Measurements from ENCODE around the gene PRAF2.

PRAF2 gene

DNA sequence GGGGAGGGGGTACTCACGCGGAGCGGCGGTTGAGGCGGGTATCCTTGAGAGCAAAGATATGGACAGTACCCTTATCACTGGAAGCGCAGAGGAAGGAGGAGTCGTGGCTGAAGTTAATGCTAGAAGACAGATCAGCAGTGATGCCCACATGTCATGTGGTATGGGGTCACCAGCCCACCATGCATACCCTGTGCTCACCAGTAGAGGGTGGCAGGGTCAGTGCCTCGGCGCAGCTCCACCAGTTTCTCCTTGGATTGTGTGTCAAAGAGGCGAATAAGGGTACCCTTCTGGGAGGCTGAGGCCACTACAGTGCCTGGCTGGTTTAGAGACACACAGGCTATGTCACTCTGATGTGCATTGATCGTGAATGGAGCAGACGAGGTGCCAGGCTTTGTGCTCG lies 1.5 kb upstream of the PRAF2 start:
- DNase-seq, result no peak

GRCh38 chrX:49072712-49073095 lies 1.1 kb downstream of the PRAF2 start:
- no peak for DNase-seq

- DNase-seq, result peak in 38 of 56 donors; percentile 1 to 69 (median 26)
Measured at GRCh38 chrX:49071877-49072711, 1.7 kb downstream of the PRAF2 start.

DNA sequence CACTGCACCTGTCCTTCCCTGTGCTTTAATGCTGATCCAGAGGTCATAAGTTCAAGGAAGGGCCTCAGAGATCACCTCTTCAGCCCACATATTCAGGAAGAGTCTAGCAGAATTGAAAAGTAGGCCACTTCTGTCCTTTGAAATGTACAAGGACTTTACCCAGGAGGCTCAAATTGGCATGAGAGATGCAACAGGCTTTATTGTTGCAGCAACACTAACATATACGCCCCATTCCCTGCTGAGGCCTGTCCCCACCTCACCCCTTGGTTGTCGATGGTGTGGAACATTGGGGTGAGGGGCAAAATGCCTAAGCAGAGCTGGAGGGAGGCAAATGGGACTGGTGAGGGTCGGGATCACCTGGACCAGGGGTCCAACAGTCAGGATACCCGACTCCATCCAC lies 2.8 kb downstream of the PRAF2 start:
- DNase-seq, result no peak

- no peak for DNase-seq
Measured at GRCh38 chrX:49069038-49069437, 4.8 kb downstream of the PRAF2 start.

GRCh38 chrX:49067285-49068120 lies 6.3 kb downstream of the PRAF2 start:
- DNase-seq, result no peak

DNA sequence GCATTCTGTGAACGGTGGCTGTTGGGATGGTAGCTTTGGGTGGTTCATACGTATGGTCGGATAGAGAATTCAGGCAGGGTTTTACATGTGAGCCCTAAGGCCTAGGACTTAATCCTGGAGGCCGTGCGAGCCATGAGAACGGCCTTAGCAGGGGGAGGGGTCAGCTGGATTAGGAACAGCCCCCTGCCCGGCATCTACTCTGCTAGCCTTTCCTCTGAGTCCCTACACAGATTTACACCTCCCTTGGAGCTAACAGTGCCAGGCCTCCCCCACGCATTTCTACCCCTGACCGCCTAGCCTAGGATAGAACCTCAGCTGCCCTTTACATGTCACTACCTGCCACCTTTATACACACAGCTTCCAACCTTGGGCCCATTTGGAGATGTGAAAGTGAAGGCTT lies 7.1 kb downstream of the PRAF2 start:
- DNase-seq, result no peak

GRCh38 chrX:49066278-49066677 lies 7.5 kb downstream of the PRAF2 start:
- DNase-seq, result no peak

DNA sequence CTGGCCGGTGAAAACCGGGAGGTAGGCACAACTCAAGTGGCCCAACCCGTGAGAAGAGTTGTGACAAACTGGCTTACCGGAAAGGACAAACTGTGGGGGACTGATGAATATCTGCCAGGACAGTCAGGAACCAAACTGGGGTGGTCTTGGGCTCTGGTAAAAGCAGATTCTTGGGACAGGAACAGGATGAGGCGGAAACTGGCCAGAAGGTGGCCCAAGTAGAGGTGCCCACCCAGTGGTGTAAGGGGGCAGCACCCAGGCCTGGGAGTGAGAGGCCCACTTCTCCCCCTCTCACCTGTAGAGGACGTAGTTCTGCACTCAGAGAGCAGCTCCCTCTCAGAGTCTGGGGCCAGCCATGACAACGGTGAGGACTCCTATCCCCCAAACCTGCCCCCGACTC lies 9.1 kb downstream of the PRAF2 start:
- no peak for DNase-seq

- DNase-seq, result no peak
Measured at GRCh38 chrX:49064303-49064702, 9.5 kb downstream of the PRAF2 start.

GRCh38 chrX:49063715-49064114 lies 10.1 kb downstream of the PRAF2 start:
- DNase-seq, result no peak

GRCh38 chrX:49061916-49062315 lies 11.9 kb downstream of the PRAF2 start:
- no peak for DNase-seq

DNA sequence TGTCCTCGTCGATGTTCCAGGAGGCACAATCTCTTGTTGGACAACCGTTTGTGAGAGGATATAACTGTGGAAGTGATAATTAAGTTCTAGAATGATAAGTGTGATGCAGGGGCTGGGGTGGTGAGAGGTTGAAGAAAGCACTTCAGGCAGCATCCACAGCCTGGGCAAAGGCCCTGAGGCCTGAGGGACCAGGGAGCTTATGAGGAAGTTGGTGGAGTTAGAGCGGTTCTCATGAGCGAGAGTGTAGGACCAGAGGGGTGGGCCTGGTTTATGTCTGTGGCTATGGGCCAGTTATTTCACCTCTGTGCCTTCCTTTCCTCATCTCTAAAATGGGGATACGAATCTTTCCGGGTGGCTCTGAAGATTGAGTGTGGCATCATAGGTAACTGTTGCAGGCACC lies 12.3 kb downstream of the PRAF2 start:
- DNase-seq, result no peak

DNA sequence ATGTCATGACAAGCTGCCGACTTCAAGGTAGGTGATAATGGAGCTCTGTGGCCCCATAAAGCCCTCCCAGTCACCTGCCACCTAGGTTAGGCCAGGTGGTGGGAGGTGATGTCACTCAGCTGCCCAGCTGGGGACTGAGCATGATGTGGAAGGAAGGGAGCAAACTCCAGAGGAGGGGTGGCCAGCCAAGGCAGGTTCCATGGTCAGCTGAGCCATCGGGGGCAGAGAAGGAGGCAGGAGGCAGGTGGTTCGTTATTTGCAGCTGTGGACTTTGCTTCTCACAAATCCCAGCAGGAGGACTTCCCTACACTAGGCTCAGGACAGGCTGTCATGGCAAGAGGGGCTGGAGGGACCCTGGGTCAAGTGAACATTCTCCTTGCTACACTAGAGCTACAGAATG lies 12.9 kb downstream of the PRAF2 start:
- DNase-seq, result no peak

- no peak for DNase-seq
Measured at GRCh38 chrX:49059681-49060085, 14.1 kb downstream of the PRAF2 start.

GRCh38 chrX:49059201-49059600 lies 14.6 kb downstream of the PRAF2 start:
- DNase-seq, result no peak

- no peak for DNase-seq
Measured at GRCh38 chrX:49058794-49059193, 15.0 kb downstream of the PRAF2 start, which contains the start of gene CCDC120. Gene CCDC120 (plus strand): TSS chrX:49058999. CDS start chrX:49062042, 3,043 bp downstream.

DNA sequence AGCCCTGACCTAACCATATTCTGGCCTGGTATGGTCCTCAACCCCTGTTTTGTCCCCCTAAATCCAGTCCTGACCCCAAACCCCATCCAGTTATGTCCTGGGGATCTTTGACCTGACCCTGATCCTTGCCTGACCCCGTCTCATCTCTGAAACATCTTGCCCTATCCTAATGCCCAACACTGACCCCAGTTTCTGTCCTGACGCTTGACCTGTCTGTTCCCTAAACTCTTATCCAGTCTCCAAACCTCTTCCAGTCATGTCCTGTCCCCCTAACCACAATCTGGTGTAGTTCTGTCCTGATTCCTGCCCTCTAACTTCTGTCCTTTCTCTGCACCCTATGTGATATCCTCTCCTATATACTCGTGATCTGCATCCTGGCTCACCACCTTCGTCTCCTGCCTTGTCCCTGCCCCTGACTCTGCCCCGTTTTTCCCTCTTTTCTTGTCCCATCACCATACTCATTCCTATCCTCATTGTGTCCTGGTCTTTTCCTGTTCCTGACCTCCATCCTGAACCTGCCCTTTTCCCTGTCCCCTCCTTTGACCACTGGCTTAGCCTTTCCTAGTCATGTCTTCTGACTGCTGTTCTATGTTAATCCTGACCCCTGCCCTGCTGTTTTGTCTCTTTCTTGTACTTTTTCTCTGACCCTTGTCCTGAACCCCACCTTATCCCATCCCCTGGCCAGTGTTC lies 19.6 kb downstream of the PRAF2 start:
- DNase-seq, result no peak

GRCh38 chrX:49053223-49054072 lies 20.4 kb downstream of the PRAF2 start:
- peak in 34 of 56 donors; percentile 1 to 66 (median 12) for DNase-seq

DNA sequence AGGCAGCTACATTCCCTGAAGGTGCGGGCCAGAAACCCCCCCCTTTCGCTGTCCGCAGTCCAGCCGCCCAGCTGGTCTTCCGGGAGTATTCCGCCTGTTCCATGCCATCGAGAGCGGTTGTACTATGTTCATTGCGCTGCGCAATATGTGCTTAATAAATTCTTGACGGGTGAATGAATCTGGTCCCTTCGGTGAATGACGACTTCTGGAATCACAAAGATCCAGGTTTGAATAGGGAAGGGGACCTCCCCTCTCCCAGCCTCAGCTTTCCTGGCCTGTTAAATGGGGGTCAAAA lies 29.9 kb downstream of the PRAF2 start:
- DNase-seq, result no peak
